EL (cell line): ENCODE results near the gene RAB1B.
"Not testable (repeated sequence)": the region's sequence is repeated elsewhere in the genome, so short reads cannot be mapped to it uniquely, and the experiment has no call there.

Source experiments
- DNase-seq: peaks from one replicate; pipeline ENCODE4 v3.0.0-alpha.2; 2016

The RAB1B gene

DNA sequence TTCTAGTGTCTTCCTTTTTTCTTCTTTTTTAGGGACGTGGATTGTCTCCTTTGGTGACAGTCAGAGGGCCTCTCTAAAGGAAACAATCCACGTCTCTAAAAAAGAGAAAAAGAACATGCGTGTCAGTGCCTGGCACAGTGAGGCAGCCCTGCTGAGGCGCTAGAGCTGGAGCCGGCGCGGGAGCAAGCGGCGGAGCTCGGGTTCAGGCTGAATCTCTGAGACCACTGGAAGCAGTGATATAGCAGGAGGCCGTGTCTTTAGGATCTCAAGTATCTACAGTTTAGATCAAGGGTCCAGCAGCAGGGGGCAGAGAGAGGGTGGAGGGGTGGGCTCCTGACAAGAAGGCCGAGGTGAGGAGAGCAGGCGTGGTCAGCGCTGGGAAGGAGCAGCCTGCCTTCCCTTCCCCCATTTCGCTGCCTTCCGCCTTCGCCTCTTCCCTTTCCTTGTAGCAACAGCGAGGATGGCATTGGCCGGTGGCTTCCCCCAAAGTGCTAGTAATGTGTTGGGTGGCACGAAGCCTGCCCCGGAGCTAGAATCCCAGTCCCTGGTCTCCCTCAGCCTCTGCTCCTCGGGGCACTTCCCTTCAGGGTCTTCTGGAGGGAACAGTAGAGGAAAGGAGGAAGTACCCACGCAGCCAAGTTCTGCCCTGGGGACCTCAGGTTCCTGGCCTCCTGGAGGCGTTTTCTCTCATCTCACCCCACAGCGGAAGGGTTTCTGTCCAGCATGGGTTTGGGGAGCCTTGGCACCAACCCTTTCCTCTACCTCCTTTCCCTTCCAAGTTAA, 28.2 kb upstream of the RAB1B start:
- DNase-seq = no peak

DNA sequence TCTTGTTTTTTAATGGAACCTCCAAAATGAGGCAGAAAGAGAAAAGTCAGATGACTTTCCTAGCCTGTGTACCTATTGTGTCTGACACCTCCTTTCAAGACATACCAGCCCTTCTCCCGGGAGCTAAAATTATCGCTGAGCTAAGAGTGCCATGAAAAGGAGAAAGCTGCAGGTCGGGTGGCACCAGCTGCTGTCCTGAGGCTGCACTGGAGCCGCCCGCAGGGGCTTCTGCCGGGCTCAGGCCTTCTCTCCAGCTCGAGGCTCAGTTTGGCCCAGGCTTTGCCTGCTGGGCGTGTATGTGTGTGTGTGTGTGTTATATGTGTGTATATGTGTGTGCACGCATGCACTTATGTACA, 27.7 kb upstream of the RAB1B start:
- no peak for DNase-seq

DNA sequence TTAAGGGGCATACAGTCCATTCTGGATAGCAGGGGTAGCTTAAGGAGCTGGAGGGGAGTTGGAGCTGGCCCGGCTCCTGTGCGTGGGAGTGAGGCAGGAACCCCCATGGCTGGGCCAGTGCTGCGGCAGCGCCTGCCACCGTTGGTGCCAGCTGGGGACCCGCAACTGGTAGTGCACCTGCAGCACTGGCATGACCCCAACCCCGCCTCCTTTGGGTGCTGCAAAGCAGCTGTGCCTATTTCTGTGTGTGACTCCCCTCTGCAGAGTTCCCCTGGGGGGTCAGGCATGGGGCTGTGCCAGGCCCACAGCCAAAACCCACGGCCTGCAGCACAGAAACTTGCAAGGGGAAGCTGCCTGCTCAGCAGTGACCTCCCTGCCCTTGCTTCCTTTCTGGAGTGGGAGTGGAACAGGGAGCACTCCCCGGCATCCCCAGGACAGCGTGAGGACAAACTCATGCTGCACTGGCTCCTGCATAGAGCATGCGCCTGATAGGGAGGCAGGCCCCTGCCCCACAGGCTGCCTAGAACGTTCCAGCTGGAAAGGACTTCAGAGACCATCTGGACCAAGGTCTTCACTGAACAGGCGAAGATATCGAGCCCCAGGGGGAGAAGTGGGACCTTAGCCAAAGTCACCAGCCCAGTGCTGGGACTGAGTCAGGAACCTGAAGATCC, 26.2 kb upstream of the RAB1B start:
- DNase-seq = no peak

DNA sequence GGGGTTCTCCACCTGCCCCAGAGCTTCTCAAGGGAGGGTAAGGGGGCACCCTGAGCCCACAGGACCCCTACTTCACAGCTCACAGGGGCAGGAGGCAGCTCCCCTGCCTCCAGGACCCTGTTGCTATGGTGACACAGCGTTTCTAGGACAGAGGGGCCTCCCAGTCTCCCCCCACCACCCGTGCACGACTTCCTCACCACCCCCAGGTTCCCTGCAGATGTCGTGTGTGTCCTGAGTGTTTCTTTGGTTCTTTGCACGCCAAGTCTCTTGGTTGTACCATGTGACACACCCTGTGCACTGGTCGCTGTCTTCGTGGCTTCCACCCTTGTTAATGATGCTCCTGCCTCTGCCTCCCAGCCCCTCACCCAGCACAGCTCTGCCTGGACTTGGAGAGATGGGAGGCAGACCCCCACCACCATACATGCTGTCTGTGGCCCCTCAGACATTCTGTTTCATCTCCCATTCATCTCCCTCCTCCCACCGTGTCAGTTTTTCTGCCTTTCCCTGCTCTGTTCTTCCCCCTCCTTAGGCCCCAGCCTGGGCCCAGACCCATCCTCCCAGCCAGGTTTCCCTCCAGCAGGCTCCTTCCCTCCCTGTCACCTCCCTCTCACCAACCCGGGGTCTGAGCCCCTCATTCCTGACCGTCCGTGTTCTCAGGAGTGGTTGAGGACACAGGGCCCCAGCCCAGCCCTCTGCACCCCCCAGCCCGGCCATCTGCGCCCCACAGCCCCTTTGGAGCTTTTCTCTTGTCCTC, 24.5 kb upstream of the RAB1B start:
- DNase-seq = no peak

DNA sequence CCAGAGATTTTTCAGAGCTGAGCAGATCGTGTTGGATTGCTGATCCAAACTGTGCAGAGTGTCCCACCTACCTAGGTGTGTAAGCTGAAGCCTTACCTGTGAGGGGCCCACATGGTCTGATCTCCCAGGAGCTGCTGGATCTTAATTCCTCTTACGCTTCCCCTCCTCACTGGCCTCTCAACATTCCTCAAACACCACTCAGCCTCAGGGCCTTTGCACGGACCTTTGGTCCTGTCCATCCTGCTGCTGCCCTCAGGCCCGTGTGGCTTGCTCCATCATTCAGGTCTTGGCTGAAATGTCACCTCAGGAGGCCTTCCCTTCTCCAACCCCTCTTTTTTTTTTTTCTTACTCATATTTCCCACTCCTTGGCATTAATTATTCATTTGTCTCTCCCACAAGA, 21.1 kb upstream of the RAB1B start:
- DNase-seq = no peak

DNA sequence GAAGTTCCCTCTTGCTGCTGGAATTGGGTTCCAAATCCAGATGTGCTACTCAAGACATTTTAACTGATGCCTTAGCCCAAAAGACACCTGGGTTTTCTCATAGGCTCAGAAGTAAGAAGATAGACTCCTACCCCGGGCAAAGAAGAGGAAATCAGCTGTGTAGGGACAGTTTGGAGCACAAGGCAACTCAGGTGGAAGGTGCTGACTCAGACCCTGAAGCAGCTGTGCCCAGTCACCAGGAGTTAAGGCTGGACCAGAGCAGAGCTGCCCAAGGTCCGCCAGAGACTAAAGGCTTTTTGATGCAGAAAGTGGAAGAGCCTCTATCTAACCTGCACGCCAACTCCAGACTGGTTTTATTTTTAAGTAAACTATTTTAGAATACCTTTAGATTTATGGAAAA, 20.6 kb upstream of the RAB1B start:
- no peak for DNase-seq

DNA sequence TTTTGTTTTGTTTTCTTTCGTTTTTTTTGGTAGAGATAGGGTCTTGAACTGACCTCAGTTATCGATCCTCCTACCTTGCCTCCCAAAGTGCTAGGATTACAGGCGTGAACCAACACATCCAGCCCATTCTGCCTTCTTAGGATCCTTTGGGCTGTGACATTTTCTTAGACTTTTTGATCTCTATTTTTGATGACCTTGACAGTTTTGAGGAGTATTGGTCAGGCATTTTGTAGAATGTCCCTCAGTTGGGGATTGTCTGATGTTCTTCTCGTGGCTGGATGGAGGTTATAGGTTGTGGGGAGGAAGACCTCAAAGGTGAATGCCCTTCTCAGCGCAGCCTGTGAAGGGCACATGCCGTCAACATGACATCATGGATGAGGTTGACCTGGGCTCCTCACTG, 19.5 kb upstream of the RAB1B start:
- no peak for DNase-seq

DNA sequence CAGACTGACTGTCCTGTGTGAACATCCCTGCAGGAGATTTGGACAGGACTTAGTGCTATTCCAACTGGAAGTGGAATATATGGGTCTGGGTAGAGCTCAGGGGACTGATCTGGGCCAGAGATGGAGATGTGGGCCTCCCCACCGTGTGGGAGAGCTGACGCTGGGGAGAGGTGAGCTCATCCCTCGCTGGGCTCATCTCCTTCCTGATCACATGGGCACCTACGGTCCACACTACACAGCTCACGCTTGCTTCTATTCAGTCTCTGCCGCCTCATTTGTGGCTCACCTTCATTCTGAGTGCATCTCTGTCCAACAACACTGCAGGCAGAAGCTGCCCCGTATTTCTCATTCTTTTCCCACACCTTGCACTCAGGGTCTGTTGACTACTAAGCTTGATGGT, 16.6 kb upstream of the RAB1B start:
- DNase-seq = no peak

DNA sequence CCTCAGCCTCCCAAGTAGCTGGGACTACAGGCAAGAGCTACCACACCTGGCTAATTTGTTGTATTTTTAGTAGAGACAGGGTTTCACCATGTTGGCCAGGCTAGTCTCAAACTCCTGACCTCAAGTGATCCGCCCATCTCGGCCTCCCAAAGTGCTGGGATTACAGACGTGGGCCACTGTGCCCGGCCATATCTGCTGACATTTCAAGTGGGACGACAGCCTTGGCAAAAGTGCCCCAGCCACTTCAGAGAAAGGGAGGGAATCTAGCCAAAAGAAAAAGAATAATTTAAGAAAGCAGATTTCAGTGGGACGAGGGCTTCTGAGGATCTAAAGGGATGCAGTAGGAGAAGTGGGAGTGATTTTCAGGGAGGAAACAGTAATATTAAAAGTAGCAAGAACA, 15.4 kb upstream of the RAB1B start:
- not testable (repeated sequence) for DNase-seq

DNA sequence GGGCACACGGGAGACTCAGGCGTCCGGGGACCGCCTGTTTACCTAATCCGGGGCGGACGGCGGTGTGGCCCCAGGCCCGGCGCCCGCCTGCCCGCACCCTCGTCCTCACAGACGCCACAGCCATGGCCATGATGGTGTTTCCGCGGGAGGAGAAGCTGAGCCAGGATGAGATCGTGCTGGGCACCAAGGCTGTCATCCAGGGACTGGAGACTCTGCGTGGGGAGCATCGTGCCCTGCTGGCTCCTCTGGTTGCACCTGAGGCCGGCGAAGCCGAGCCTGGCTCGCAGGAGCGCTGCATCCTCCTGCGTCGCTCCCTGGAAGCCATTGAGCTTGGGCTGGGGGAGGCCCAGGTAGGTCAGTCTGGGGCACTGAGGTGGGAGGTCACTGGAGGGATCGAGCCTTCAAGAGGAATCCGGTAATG, 10.0 kb upstream of the RAB1B start:
- DNase-seq = no peak

DNA sequence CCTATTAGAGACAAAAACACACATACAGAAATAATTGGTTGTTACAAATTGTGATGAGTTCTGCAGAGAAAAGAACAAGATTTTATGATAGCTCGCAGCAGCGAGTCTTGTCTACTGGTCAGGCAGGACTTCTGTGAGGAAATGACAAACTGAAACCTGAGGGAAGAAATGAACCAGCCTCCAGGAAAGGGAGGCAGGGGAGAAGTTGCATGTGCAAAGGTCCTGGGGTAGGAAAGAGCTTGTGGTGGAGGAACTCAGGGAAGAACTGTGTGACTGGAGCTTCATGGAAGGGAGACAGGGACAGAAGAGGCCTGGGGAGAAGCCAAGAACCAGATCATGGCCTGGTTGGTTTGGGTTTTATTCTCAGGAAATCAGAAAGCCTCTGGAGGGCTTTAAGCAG, 9.2 kb upstream of the RAB1B start:
- DNase-seq = no peak

DNA sequence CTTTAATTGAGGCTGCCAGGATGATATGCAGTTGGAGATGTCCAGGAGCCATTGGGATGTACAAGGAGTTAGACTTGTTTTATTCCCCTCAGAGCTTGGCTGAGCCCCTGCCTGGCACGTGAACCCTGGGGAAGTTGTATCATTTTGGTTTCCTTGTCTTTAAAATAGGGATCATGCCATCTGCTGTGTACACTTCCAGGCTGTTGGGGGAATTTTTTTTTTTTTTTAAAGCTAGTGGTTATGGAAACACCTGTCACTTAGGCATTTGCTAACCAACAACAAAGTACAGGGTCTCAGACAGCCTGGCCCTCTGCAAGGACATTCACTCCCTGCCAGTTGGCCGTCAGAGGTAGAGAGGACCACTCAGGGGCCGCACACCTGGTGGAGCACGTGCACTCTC, 8.5 kb upstream of the RAB1B start:
- no peak for DNase-seq

DNA sequence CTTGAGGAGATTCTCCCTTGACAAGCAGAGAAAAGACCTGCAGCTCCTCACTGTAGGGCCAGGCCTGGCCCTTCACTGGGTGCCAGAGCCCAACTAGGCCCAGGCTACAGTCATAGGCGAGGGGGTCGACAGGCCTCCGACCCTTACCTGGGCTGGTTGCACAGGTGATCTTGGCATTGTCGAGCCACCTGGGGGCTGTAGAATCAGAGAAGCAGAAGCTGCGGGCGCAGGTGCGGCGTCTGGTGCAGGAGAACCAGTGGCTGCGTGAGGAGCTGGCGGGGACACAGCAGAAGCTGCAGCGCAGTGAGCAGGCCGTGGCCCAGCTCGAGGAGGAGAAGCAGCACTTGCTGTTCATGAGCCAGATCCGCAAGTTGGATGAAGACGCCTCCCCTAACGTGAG, 6.9 kb upstream of the RAB1B start:
- DNase-seq = no peak

DNA sequence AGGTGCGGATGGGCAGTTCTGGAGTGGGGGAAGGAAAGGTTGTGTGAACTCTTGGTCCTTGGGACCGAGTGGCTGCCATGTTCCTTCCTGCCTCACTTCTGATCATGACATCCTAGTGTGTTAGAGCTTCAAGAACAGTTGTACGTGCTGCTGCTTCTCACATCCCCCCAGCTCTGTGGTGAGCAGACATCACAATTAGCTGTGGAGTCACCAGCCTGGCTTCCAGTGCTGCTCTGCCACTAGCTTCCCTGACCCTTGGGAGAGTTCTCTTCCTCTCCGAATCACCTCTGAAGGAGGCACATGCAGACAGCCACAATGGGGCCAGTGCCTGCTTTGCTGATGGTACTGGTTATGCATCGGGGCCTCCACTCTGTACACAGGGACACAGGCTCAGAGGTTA, 6.2 kb upstream of the RAB1B start:
- no peak for DNase-seq

DNA sequence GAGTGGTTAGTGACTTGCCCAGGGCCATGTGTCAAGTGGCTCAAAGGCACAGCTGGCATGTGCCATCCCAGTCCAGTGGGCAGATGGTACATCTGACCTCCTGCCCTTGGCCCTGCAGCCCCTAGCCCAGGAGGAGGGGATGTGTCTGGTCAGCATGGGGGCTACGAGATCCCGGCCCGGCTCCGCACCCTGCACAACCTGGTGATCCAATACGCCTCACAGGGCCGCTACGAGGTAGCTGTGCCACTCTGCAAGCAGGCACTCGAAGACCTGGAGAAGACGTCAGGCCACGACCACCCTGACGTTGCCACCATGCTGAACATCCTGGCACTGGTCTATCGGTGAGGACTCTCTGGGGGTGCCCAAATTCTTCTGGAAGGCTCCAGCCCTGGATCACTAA, 5.7 kb upstream of the RAB1B start:
- DNase-seq = no peak

DNA sequence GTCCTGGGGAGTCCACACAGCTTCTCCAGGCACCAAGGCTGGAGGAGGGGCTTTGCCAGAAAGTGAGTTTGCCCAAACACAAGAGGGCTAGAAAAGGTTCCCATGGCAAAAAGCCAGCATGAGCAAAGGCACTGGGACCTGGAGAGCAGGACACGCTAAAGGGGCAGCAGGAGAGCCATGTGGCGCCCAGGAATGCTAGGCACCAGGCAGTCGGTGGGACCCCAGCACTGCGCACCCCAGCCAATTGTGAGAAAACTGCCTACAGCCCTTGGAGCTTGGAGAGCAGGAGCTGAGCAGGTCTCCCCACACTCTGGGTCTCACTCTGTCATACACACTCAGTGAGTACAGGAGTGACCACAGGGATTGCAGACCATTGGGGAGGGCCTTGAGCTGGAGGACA, 5.2 kb upstream of the RAB1B start:
- no peak for DNase-seq

DNA sequence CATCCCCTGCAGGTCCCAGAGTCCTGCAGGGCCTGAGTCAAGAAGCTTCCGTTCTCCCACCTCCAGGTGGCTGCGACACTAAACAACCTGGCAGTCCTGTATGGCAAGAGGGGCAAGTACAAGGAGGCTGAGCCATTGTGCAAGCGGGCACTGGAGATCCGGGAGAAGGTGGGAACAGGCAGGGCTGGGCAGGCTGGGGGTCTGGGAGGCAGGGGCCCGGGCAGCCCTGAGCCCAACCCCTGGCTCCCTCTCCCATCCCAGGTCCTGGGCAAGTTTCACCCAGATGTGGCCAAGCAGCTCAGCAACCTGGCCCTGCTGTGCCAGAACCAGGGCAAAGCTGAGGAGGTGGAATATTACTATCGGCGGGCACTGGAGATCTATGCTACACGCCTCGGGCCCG, 4.7 kb upstream of the RAB1B start:
- no peak for DNase-seq

DNA sequence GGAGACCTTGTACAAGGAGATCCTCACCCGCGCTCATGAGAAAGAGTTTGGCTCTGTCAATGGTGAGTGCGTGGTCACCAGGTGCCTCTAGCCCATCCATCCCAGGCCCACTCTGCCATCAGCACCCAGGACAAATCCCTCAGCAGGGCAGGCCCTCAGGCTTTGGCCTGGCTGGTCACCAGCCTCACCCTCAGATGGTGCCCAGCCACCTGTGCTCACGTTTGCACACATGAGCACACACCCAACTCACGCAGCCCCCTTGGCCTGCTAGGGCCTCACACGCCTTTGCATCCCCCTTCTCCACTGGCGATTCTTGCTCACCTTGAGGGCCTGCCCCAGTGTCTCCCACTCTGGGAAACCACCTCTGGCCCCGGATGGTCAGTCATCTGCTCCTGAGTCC, 4.1 kb upstream of the RAB1B start:
- no peak for DNase-seq

DNA sequence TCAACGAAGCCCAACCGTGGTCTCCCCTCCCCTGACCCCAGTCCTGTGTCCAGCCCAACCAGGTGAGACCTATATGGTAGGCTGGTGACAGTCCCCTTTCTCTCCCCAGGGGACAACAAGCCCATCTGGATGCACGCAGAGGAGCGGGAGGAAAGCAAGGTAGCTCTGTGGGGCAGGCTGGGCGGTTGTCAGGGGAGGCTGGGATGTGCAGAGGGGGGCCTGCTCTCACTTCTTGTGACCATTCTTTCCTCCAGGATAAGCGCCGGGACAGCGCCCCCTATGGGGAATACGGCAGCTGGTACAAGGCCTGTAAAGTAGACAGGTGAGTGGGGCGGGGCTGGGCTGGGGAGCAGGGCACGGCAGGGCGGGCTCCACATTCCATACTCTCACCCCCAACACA, 3.5 kb upstream of the RAB1B start:
- DNase-seq = no peak

DNA sequence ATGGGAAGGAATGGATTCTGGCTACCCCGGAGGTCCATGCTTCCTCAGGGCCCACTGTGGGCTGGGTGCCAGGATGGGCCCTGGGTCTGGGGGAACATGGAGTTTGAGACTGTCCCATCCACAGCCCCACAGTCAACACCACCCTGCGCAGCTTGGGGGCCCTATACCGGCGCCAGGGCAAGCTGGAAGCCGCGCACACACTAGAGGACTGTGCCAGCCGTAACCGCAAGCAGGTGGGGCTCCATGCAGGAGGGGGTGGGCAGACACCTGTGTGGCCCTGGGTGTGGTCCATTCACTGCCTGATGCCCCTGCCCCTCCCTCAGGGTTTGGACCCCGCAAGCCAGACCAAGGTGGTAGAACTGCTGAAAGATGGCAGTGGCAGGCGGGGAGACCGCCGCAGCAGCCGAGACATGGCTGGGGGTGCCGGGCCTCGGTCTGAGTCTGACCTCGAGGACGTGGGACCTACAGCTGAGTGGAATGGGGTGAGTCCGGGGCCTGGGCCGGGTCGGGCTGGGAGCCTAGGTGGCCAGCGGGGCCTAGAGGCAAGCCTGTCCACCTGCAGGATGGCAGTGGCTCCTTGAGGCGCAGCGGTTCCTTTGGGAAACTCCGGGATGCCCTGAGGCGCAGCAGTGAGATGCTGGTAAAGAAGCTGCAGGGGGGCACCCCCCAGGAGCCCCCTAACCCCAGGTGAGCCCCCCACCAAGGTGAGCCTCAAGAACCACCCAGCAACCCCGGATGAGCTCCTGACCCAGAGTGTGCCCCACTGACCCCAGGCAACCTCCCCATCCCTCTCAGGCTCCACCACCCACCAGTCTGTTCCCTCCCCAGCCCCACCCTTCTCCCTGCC, 2.7 kb upstream of the RAB1B start:
- no peak for DNase-seq

DNA sequence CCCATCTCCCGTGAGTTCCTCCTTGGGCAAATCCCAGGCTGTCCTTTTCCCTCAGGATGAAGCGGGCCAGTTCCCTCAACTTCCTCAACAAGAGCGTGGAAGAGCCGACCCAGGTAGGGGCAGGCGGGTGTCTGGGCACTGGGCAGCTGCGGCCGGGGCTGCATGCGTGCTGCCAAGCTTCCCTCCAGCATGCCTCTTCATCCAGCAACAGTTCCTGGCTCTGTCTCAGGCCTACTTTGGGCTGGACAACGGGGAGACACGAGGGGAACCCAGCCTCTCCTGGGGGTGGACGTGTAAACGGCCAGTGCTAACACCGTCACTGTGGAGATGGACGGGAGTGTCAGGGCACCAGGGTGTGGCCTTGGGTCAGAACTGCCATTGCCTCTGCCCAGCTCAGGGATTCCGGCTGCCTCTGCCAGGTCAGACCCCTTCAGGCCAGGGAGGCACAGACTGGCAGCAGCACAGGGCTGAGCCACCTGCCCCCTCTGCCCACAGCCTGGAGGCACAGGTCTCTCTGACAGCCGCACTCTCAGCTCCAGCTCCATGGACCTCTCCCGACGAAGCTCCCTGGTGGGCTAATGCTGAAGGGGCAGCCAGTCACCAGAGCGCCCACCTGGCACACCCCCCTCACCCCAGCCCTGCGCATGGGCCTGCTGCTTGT, 1.9 kb upstream of the RAB1B start:
- no peak for DNase-seq

DNA sequence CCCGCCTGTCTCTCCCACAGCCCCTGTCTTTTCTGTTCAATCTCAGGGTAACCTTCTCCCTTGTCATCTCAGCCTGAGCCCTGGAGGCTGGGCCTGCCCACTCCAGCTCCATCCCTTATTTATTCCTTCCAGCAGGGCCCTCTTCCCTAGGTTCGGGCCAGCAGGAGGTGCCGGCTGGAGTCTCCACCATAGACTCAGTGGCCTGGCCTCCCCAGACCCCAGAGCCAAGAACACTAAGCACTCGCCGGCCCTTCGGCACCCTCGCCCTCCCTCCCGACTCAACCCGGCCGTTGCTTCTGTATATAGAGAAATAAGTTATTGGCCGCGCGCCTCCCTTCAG, 1.4 kb upstream of the RAB1B start:
- no peak for DNase-seq
